RCC 7860 (cell line): ENCODE results near the gene STIM1.

Experiments
- DNase-seq: peaks from one replicate; pipeline ENCODE4 v3.0.0-alpha.2; 2015; ENCODE audit warnings: low spot score
- FAIRE-seq: peaks from 2 replicates; lab custom pipeline; 2012; peaks lifted over from hg19 to GRCh38; lab: Jason Lieb, UNC

STIM1 gene

GRCh38 chr11:3942956-3943497 is 87.6 kb downstream of the STIM1 start:
- FAIRE-seq (no peak), DNase-seq (no peak)

GRCh38 chr11:3944198-3944597 is 88.7 kb downstream of the STIM1 start:
- FAIRE-seq = no peak

GRCh38 chr11:3946455-3947017 is 91.1 kb downstream of the STIM1 start:
- DNase-seq (no peak), FAIRE-seq (no peak)

More at GRCh38 chr11:3944198-3944597, 88.7 kb downstream of the STIM1 start:
- no peak for DNase-seq

GRCh38 chr11:3947061-3947460 is 91.6 kb downstream of the STIM1 start:
- FAIRE-seq (no peak), DNase-seq (no peak)

GRCh38 chr11:3949125-3949524 is 93.7 kb downstream of the STIM1 start:
- DNase-seq = no peak
- FAIRE-seq = no peak

- peak; percentile 21 for DNase-seq
- FAIRE-seq = no peak
These were observed 95.7 kb downstream of the STIM1 start for GRCh38 chr11:3950996-3951660.

- FAIRE-seq = no peak
- no peak for DNase-seq
These were observed 97.3 kb downstream of the STIM1 start for GRCh38 chr11:3952715-3953114.

GRCh38 chr11:3953327-3953726 is 97.9 kb downstream of the STIM1 start:
- DNase-seq (no peak), FAIRE-seq (no peak)

GRCh38 chr11:3954448-3955298 is 99.2 kb downstream of the STIM1 start:
- FAIRE-seq = peak; percentile 81
- DNase-seq = peak; percentile 54

- FAIRE-seq (no peak), DNase-seq (no peak)
These were observed 99.8 kb downstream of the STIM1 start for GRCh38 chr11:3955299-3955665.

- no peak for DNase-seq
- no peak for FAIRE-seq
These were observed 100.6 kb downstream of the STIM1 start for GRCh38 chr11:3956038-3956437.

GRCh38 chr11:3956748-3957147 is 101.3 kb downstream of the STIM1 start:
- FAIRE-seq = no peak
- DNase-seq = no peak

GRCh38 chr11:3957437-3957836 is 102.0 kb downstream of the STIM1 start:
- FAIRE-seq (no peak), DNase-seq (no peak)

- FAIRE-seq = no peak
- DNase-seq = peak; percentile 40
These were observed 102.8 kb downstream of the STIM1 start for GRCh38 chr11:3958281-3958680.

- FAIRE-seq = peak; percentile 96
- peak; percentile 80 for DNase-seq
These were observed 103.8 kb downstream of the STIM1 start for GRCh38 chr11:3959015-3959902.

GRCh38 chr11:3959903-3960265 is 104.4 kb downstream of the STIM1 start:
- DNase-seq (peak; percentile 8), FAIRE-seq (peak; percentile 27)

- DNase-seq (no peak), FAIRE-seq (no peak)
These were observed 107.0 kb downstream of the STIM1 start for GRCh38 chr11:3962406-3962840.

GRCh38 chr11:3964056-3964455 is 108.6 kb downstream of the STIM1 start:
- DNase-seq = no peak
- FAIRE-seq = no peak

- FAIRE-seq (no peak), DNase-seq (no peak)
These were observed 109.6 kb downstream of the STIM1 start for GRCh38 chr11:3964935-3965604.

- DNase-seq (no peak), FAIRE-seq (no peak)
These were observed 112.2 kb downstream of the STIM1 start for GRCh38 chr11:3967695-3968094.
